HFF-Myc (cell line): ENCODE data around the gene FAM151A.

Experiments used
- DNase-seq: peaks from one replicate; pipeline ENCODE4 v3.0.0-alpha.2; 2011; ENCODE audit warnings: low read depth; ENCODE audit errors: extremely low read depth
- H3K4me3 ChIP-seq: replicated peaks from 2 replicates; pipeline ENCODE4 v1.5.1; 2011; ENCODE audit warnings: low read depth, mild to moderate bottlenecking, control low read depth, low read length
- CTCF ChIP-seq: IDR thresholded peaks from 2 replicates; pipeline ENCODE4 v1.5.1; 2012; ENCODE audit warnings: mild to moderate bottlenecking, low read depth, low read length, control low read depth; ENCODE audit errors: missing control alignments

Gene FAM151A

GRCh38 chr1:54627196-54627595 lies 3.9 kb upstream of the FAM151A start:
- H3K4me3 ChIP-seq: no peak overlapping the region
- TF ChIP-seq CTCF: no peak
- DNase-seq: no peak

- DNase-seq: no peak
- no peak for TF ChIP-seq CTCF
- no peak overlapping the region for H3K4me3 ChIP-seq
Observed at GRCh38 chr1:54624466-54625464, 1.4 kb upstream of the FAM151A start.

- no peak overlapping the region for H3K4me3 ChIP-seq
- no peak for DNase-seq
- no peak for TF ChIP-seq CTCF
Observed at GRCh38 chr1:54619749-54620148, 3.6 kb downstream of the FAM151A start.

GRCh38 chr1:54615531-54616279 lies 7.6 kb downstream of the FAM151A start:
- H3K4me3 ChIP-seq: no peak overlapping the region
- TF ChIP-seq CTCF: no peak
- DNase-seq: no peak

- no peak for TF ChIP-seq CTCF
- no peak overlapping the region for H3K4me3 ChIP-seq
- no peak for DNase-seq
Observed at GRCh38 chr1:54614563-54614962, 8.8 kb downstream of the FAM151A start.

- no peak for TF ChIP-seq CTCF
- H3K4me3 ChIP-seq: no peak overlapping the region
- no peak for DNase-seq
Observed at GRCh38 chr1:54614024-54614423, 9.3 kb downstream of the FAM151A start.
